Retinal pigment epithelial cell (primary cell): ENCODE data around the gene MACC1.

Experiments used
- DNase-seq: peaks from one replicate; pipeline ENCODE4 v3.0.0-alpha.2; 2010; ENCODE audit warnings: low read depth
- H3K4me3 ChIP-seq: 2 replicates; pipeline ENCODE4 v1.5.1; 2011; ENCODE audit warnings: mild to moderate bottlenecking, low read length, control low read depth, moderate library complexity
- CTCF ChIP-seq: conservative IDR thresholded peaks from 2 replicates; pipeline ENCODE4 v1.5.1; 2011; ENCODE audit warnings: low read depth, low read length, control low read depth, inconsistent platforms

MACC1 gene, protein sequence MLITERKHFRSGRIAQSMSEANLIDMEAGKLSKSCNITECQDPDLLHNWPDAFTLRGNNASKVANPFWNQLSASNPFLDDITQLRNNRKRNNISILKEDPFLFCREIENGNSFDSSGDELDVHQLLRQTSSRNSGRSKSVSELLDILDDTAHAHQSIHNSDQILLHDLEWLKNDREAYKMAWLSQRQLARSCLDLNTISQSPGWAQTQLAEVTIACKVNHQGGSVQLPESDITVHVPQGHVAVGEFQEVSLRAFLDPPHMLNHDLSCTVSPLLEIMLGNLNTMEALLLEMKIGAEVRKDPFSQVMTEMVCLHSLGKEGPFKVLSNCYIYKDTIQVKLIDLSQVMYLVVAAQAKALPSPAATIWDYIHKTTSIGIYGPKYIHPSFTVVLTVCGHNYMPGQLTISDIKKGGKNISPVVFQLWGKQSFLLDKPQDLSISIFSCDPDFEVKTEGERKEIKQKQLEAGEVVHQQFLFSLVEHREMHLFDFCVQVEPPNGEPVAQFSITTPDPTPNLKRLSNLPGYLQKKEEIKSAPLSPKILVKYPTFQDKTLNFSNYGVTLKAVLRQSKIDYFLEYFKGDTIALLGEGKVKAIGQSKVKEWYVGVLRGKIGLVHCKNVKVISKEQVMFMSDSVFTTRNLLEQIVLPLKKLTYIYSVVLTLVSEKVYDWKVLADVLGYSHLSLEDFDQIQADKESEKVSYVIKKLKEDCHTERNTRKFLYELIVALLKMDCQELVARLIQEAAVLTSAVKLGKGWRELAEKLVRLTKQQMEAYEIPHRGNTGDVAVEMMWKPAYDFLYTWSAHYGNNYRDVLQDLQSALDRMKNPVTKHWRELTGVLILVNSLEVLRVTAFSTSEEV

GRCh38 chr7:20217193-20217948, at the start of gene MACC1:
Gene MACC1 (minus strand): TSS chr7:20217384. CDS start chr7:20161862, 55,522 bp downstream.
- DNase-seq: no peak
- peak; percentile 18 for TF ChIP-seq CTCF
- H3K4me3 ChIP-seq: no peak within 1 kb of the TSS

DNA sequence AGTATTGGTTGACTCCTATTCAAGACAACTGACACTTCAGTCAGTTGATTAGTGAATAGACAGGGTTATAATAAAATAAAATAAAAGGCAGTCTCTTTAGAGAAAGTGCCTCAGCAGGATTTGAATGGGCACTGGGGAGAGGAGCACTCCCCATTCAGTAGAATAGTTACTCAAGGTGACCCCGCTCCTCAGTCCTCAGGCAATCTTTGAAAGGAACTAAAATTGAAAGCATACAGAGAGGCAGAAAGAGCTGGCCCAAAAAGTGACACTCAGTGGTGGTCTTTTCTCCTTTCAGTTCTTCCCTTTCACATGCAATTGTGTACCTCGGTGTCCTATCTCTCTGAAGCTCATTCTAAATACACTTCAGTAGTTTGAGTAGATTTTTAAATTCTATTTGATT, 47.4 kb upstream of the MACC1 start:
- no peak for TF ChIP-seq CTCF
- no peak for DNase-seq
- H3K4me3 ChIP-seq: no peak overlapping the region

DNA sequence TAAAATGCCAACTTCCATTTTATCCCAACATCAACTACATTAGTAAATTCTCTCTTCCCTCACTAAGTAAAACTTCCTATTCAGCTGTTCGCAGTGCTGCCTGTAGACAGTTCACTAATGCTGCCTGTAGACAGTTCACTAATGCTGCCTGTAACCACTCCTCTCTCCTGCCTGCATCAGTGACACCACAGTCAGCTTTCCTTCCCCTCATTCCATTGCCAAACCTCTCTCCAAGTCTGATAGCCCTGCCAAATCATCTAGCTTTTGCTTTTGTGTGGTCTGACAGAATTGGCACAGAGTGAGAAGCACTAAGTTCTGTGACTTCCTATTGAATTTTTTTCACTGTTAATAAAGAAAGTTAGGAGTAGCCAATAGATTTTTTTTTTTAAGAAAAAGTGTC, 43.0 kb upstream of the MACC1 start:
- no peak overlapping the region for H3K4me3 ChIP-seq
- TF ChIP-seq CTCF: no peak
- DNase-seq: peak; percentile 59

GRCh38 chr7:20257212-20257611, 40.0 kb upstream of the MACC1 start:
- DNase-seq: no peak
- no peak overlapping the region for H3K4me3 ChIP-seq
- no peak for TF ChIP-seq CTCF

DNA sequence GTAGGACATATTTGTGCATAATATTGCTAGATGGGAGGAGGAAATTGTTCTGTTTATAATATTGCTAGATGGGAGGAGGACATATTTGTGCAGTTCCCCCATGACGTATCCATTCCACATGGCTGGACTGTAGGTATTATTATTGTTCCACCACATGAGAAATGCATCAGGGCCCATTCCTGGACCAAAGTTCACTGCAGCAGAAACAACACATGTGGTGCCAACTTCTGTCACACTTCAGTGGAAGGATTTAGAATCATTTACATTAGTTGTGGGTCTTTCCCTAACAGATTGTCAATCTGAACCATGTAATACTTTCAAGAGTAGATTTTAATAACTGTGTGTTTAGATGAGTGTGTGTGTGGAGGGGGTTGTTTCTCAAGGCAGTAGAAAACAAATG, 32.7 kb upstream of the MACC1 start:
- H3K4me3 ChIP-seq: no peak overlapping the region
- DNase-seq: peak; percentile 74
- no peak for TF ChIP-seq CTCF

- no peak overlapping the region for H3K4me3 ChIP-seq
- no peak for TF ChIP-seq CTCF
- DNase-seq: no peak
These were observed 32.2 kb upstream of the MACC1 start for GRCh38 chr7:20249376-20249775.
